ENCODE data around the gene GPNMB. TPM values are rescaled to one million over a fixed set of nuclear protein-coding genes. Genes with fewer than 3 reads are reported as not detected.

GPNMB gene
- total RNA-seq, 2 experiments from 2014 or later, result 0.43 TPM; not detected in 1

DNA sequence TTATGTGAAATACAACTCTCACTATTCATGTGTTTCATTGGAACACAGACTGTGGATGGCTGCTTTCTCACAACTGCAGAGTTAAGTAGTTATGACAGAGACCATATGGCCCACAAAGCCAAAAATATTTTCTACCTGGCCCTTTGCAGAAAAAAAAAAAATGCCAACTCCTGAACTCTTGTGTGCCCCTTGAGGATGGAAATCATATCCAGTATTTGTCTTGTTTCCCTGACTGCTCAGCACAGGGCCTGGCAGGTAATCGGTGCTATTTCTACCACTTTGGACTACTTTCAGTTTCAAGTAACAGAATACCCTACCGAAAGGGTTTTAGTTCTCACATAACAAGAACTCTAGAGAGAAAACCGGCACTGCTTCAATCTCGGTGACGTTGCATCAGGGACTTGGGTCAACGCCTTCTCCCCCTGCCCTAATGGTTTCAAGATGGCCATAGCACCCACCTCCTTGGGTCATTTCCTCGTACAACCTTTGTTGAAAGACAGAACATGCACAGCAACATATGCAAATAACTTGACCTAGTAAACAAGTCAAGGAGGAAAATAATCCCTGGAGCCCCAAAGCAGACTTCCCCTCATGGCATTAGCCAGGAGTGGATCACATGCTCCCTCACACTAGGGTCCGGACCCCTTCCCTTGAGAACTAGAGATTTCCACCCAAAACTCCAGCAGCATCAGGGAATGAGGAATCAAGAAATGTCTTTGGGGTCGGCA lies 11.8 kb upstream of the GPNMB start:
- Mint-ChIP-seq H3K9me3 (no peaks in the 10 kb centered on the region), H3K27ac (no peak overlapping the region), H3K4me3 (no peak overlapping the region), H3K27me3 (no peaks in the 10 kb centered on the region), H3K36me3 (no peaks in the 10 kb centered on the region), H3K4me1 (ENCODE audit: low read depth) (peaks cover 5% of the 10 kb centered on the region)
- ChIA-PET POLR2A (no interaction called here), CTCF (no interaction called here)
- intact Hi-C loops (cut with micrococcal nuclease), result no loop called here
- DNase-seq, result no peak

DNA sequence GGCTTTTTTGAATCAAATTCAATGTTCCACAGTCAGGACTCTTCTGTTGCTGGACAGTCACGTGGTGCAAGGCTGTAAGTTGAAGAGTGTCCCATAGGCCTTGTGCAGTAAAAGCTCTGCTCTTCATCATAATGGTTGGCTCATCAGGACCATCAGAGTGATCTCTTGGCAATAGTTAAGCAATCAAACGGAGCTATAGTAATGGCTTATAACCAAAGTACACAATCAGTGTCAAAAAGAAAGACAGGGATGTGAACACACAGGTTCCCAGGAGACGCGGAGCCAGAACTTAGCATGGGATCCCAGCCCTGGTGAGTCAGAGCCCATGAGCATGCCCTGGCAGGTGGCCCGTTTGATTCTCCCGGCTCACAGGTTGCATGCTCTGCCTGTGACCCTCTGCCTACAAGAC lies 10.8 kb upstream of the GPNMB start:
- Mint-ChIP-seq H3K27me3 (no peaks in the 10 kb centered on the region), H3K4me1 (ENCODE audit: low read depth) (peaks cover 5% of the 10 kb centered on the region), H3K36me3 (no peaks in the 10 kb centered on the region), H3K4me3 (no peak overlapping the region), H3K27ac (no peak overlapping the region), H3K9me3 (no peaks in the 10 kb centered on the region)
- CTCF ChIA-PET, result no interaction called here
- POLR2A ChIA-PET, result no interaction called here
- no peak for DNase-seq
- intact Hi-C loops (cut with micrococcal nuclease), result no loop called here

DNA sequence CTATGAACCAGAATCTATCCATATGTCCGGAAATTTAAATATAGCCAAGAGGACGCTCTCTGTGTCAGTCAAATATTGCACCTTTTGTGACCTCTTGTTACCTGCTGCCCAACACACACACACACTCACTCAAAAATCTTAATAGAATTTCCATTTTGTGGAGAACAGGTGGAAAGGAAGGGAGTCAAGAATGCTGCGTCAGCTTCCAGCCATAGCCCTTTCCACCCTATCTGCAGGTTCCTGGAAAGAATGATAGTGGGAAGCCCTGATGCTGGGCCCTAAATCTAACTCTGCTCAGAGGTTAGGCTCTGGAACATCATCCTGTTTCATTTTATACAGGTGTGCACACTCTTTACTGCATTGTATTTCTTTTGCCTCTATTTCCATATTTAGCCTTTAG lies 9.6 kb upstream of the GPNMB start:
- Mint-ChIP-seq H3K4me3 (no peak overlapping the region), H3K4me1 (ENCODE audit: low read depth) (peaks cover 5% of the 10 kb centered on the region), H3K9me3 (no peaks in the 10 kb centered on the region), H3K27me3 (no peaks in the 10 kb centered on the region), H3K36me3 (no peaks in the 10 kb centered on the region), H3K27ac (no peak overlapping the region)
- intact Hi-C loops (cut with micrococcal nuclease), result no loop called here
- no peak for DNase-seq
- POLR2A ChIA-PET, result no interaction called here
- CTCF ChIA-PET, result no interaction called here

DNA sequence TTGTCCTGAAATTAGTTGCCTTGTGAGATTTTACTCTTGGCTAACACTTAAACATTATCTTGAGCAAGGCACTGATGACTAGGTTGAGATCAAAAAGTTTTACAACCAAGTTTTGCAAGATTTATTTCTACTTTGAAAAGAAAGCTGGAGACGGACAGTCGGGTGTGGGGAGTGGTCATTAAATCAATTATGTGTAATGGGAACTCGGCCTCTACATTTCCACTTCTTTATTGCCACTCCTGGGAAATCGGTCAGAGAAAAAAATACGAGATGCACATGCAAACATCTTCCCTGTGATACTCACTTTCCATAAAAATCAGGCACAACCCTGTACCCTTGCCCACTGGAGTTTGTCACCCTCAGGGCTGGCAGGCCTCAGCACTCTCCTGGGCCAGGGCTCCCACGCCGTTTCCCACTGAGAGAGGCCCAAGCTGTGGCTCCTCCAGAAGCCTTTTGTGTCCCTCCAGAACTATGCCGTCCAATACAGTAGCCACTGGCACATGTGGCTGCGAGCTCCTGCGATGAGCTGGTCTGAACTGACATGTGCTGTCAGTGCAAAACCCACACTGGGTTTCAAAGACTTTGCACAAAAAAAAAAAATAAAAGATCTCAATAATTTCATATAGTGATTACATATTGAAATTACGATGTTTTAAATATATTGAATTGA lies 7.5 kb upstream of the GPNMB start:
- no peak for DNase-seq
- H3K9me3 Mint-ChIP-seq, result no peaks in the 10 kb centered on the region
- peaks cover 7% of the 10 kb centered on the region for H3K4me1 Mint-ChIP-seq (ENCODE audit: low read depth)
- intact Hi-C loops (cut with micrococcal nuclease), result no loop called here
- H3K27ac Mint-ChIP-seq, result no peak overlapping the region
- no peaks in the 10 kb centered on the region for H3K36me3 Mint-ChIP-seq
- ChIA-PET CTCF (no interaction called here), POLR2A (no interaction called here)
- H3K4me3 Mint-ChIP-seq, result no peak overlapping the region
- H3K27me3 Mint-ChIP-seq, result peaks cover 5% of the 10 kb centered on the region

DNA sequence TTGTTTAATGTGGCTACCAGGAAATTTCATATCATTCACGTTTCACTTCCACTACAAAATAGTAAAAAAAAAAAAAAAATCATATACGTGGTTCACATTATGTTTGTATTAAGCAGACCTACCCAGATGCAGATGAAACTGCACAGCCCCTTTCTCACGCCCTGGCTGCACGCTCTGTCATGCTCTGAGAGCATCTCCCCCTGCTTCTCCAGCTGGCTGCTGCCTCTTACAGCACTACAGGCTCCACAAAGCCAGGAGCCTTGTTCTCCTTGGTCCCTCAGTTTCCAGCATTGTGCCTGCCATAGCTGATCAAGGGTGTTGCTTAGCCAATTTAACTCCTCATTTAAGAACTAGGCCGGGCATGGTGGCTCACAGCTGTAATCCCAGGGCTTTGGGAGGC lies 6.9 kb upstream of the GPNMB start:
- intact Hi-C loops (cut with micrococcal nuclease), result no loop called here
- POLR2A ChIA-PET, result no interaction called here
- peaks cover 8% of the 10 kb centered on the region for H3K27me3 Mint-ChIP-seq
- H3K4me3 Mint-ChIP-seq, result no peak overlapping the region
- no peaks in the 10 kb centered on the region for H3K9me3 Mint-ChIP-seq
- CTCF ChIA-PET, result interaction anchor here (0.6 kb wide), 1 partner anchor 58 kb away, joined by 4 read pairs; no protein-coding TSS in a partner anchor
- H3K36me3 Mint-ChIP-seq, result no peaks in the 10 kb centered on the region
- H3K27ac Mint-ChIP-seq, result no peak overlapping the region
- H3K4me1 Mint-ChIP-seq (ENCODE audit: low read depth), result peaks cover 5% of the 10 kb centered on the region
- no peak for DNase-seq

DNA sequence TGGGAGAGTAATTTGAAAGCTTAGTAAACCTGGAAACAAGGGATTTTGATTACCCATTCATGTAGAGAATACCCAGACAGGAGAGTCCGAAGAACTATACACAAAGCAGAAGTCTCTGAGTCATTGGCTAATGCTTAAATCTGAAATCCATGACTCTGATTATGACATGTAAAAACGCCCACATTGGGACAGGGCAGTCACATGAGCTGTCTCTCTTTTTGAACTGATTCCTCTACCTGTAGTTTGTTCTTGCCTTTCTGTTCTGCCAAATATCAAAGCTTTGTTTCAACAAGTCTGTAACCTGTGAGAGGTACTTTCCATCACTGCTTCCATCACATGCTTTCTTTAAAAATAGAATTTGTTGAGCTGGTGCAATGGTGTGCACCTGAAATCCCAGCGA lies 4.3 kb upstream of the GPNMB start:
- intact Hi-C loops (cut with micrococcal nuclease), result no loop called here
- H3K27ac Mint-ChIP-seq, result no peak overlapping the region
- ChIA-PET POLR2A (no interaction called here), CTCF (interaction anchor here (0.7 kb wide), 1 partner anchor 27 kb away, joined by 5 read pairs; no protein-coding TSS in a partner anchor)
- no peaks in the 10 kb centered on the region for H3K36me3 Mint-ChIP-seq
- no peak overlapping the region for H3K4me3 Mint-ChIP-seq
- peaks cover 2% of the 10 kb centered on the region for H3K4me1 Mint-ChIP-seq (ENCODE audit: low read depth)
- no peaks in the 10 kb centered on the region for H3K9me3 Mint-ChIP-seq
- DNase-seq, result no peak
- peaks cover 26% of the 10 kb centered on the region for H3K27me3 Mint-ChIP-seq

DNA sequence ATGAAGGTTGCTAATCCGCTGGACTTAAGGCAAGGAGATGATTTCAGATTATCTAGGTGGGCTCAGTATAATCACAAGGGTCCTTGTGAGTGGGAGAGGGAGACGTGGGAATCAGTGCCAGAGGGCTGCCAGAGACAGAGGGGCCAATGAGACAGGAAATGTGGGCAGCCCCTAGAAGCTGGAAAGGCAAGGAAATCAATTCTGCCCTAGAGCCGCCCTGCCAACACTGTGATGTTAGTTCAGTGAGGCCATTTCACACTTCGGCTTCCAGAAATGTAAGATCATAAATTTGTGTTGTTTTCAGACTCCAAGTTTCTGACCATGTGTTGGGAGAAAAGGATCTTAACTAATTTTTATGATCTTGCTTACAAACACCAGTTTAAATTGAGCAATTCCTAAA lies 3.6 kb upstream of the GPNMB start:
- Mint-ChIP-seq H3K36me3 (no peaks in the 10 kb centered on the region), H3K27ac (no peak overlapping the region), H3K27me3 (peaks cover 30% of the 10 kb centered on the region), H3K9me3 (no peaks in the 10 kb centered on the region), H3K4me3 (no peak overlapping the region), H3K4me1 (ENCODE audit: low read depth) (peaks cover 3% of the 10 kb centered on the region)
- ChIA-PET POLR2A (no interaction called here), CTCF (interaction anchor here (0.7 kb wide), 1 partner anchor 26 kb away, joined by 5 read pairs; no protein-coding TSS in a partner anchor)
- intact Hi-C loops (cut with micrococcal nuclease), result no loop called here
- DNase-seq, result no peak

DNA sequence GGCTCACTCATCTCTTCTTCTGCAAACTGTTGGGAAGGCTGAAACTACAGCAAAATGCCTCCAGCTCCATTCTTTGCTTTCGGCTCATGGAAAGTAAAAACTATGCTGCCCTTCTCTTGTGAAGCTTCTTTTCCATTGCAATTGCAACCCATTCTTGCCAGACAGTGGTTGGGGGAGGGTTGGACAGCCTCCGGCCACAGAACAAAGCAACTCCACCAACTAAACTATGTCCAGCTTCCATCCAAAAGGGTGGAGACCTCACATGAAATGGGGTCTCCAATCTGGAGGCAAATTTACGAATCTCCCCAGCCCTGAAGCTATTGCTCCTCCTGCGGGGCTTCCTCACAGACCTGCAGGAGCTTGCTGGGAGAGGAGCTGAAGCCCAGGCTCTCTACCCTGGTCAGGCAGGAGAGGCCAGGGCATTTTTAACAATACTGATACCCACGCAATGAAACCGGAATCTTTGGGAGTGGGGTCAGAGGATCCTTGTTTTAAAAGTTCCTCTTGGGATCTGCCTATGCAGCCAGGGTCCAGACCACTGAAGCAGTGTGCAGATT lies 549 bp downstream of the GPNMB start:
- Mint-ChIP-seq H3K27ac (no peak overlapping the region), H3K9me3 (no peaks in the 10 kb centered on the region), H3K36me3 (no peaks in the 10 kb centered on the region), H3K4me1 (ENCODE audit: low read depth) (peaks cover 5% of the 10 kb centered on the region), H3K27me3 (peaks cover 59% of the 10 kb centered on the region), H3K4me3 (no peak overlapping the region)
- no peak for DNase-seq
- intact Hi-C loops (cut with micrococcal nuclease), result no loop called here
- POLR2A ChIA-PET, result no interaction called here
- CTCF ChIA-PET, result no interaction called here

DNA sequence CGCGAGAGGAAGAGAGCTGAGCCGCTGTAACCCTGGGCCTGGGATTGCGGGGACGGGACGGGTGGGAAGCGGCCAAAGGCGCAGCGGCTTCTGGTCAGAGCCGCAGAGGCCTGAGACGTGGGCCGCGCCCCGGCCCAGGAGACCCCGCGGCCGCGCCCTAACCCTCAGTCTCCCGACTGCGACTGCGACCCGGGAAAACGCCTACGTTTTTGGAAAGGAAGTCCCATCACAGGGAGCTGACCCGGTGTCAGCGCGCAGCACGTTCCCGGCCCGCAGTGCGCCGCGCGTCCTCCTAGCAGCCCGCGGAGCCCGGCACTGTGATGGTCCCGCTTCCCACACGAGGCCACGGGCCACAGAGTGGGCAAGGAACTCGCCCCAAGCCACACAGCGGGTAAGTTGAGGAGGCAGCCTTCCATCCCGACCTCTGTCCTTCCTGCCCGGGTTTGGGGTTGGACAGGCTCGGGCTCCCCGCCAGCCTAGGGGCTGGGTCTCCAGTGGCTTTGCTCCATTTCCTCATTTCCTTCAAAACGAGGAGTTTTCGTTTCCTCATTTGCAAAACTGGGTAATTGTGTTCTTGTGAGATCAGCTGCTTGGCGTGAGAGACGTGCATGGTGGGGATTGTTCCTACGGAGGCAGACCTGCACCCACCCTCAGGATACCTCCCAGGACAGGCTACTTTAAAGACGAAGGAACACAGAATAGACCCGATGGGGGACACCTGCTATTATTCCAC lies 1.2 kb downstream of the GPNMB start:
- Mint-ChIP-seq H3K9me3 (no peaks in the 10 kb centered on the region), H3K36me3 (no peaks in the 10 kb centered on the region), H3K4me1 (ENCODE audit: low read depth) (peaks cover 3% of the 10 kb centered on the region), H3K4me3 (no peak overlapping the region), H3K27me3 (peaks cover 63% of the 10 kb centered on the region), H3K27ac (no peak overlapping the region)
- ChIA-PET CTCF (no interaction called here), POLR2A (no interaction called here)
- no peak for DNase-seq
- intact Hi-C loops (cut with micrococcal nuclease), result no loop called here

DNA sequence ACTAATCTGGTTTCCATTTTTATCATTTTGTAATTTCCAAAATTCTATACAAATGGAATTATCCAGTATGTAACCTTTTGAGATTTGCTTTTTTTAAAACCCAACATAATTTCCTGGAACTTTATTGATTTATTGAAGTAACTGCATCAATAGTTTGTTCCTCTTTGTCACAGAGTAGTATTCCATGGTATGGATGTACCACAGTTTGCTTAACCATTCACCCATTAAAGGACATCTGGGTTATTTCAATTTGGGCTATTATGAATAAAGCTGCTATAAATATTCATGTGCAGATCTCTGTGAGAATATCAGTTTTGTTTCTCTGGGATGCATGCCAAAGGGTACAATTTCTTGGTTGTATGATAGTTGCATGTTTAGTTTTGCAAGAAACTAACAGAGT lies 2.9 kb downstream of the GPNMB start:
- H3K4me3 Mint-ChIP-seq, result no peak overlapping the region
- POLR2A ChIA-PET, result no interaction called here
- CTCF ChIA-PET, result no interaction called here
- peaks cover 3% of the 10 kb centered on the region for H3K4me1 Mint-ChIP-seq (ENCODE audit: low read depth)
- DNase-seq, result no peak
- no peaks in the 10 kb centered on the region for H3K9me3 Mint-ChIP-seq
- intact Hi-C loops (cut with micrococcal nuclease), result no loop called here
- peaks cover 62% of the 10 kb centered on the region for H3K27me3 Mint-ChIP-seq
- no peak overlapping the region for H3K27ac Mint-ChIP-seq
- H3K36me3 Mint-ChIP-seq, result no peaks in the 10 kb centered on the region

DNA sequence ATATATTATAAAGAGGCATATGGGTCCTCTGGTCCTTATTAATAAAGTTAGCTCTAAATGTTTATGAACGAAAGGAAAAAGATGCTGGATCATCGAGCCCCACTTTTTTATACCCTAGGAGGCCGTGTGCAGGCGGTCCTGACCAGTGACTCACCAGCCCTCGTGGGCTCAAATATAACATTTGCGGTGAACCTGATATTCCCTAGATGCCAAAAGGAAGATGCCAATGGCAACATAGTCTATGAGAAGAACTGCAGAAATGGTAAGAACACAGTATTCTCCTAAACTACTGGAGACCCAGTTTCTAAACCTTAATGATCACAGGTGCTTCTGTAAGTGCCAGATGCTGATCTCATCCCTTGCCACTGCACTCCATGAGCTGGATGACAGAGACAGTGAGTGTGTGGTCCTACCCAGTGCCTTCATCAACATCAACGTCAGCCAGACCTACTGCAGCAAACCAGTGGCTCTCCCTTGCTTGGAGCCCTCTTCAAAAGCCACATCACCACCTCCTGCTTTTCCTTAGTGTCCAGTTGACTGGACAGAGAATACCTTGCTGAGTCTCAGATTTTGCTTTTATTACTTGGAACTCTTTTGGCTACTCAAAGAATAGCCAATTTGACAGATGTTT lies 7.6 kb downstream of the GPNMB start:
- Mint-ChIP-seq H3K36me3 (no peaks in the 10 kb centered on the region), H3K4me3 (no peak overlapping the region), H3K9me3 (no peaks in the 10 kb centered on the region), H3K4me1 (ENCODE audit: low read depth) (no peaks in the 10 kb centered on the region), H3K27me3 (peaks cover 49% of the 10 kb centered on the region), H3K27ac (no peak overlapping the region)
- ChIA-PET CTCF (interaction anchor here (1.0 to 2.5 kb wide), 2 partner anchors 19 kb away, joined by 4 to 9 read pairs; no protein-coding TSS in a partner anchor), POLR2A (no interaction called here)
- DNase-seq, result no peak
- intact Hi-C loops (cut with micrococcal nuclease), result no loop called here

DNA sequence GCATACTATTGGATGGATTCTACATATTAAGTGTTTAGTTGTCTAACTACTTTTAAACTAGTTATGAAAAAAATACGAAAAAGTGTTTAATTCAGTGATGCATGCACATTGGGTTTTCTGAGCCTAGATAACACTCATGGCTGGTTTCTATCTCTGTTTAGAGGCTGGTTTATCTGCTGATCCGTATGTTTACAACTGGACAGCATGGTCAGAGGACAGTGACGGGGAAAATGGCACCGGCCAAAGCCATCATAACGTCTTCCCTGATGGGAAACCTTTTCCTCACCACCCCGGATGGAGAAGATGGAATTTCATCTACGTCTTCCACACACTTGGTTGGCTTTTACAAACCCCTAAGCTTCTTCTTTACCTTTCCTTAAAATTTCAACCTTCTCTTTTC lies 10.2 kb downstream of the GPNMB start:
- POLR2A ChIA-PET, result no interaction called here

More for the DNA sequence above, 10.2 kb downstream of the GPNMB start:
- DNase-seq, result no peak
- H3K36me3 Mint-ChIP-seq, result no peaks in the 10 kb centered on the region
- H3K4me3 Mint-ChIP-seq, result no peak overlapping the region
- H3K4me1 Mint-ChIP-seq (ENCODE audit: low read depth), result no peaks in the 10 kb centered on the region
- intact Hi-C loops (cut with micrococcal nuclease), result no loop called here
- H3K27ac Mint-ChIP-seq, result no peak overlapping the region
- no peaks in the 10 kb centered on the region for H3K9me3 Mint-ChIP-seq
- peaks cover 32% of the 10 kb centered on the region for H3K27me3 Mint-ChIP-seq
- CTCF ChIA-PET, result no interaction called here
